AG04449 (cell line): Measurements from ENCODE around the gene FOXN1.

Experiments
- CTCF ChIA-PET: fragments of 350-600 bp; formaldehyde crosslinking; extraction: SDS; loops from one replicate; lab custom pipeline; 2021; ENCODE audit warnings: antibody characterized with exemption; lab: Yijun Ruan, JAX
- POLR2A ChIA-PET: fragments of 400-600, 350-600 bp; formaldehyde crosslinking; extraction: SDS; loops from one replicate; lab custom pipeline; 2020; ENCODE audit warnings: antibody characterized with exemption, inconsistent platforms; lab: Yijun Ruan, JAX
- DNase-seq: peaks from one replicate; pipeline ENCODE4 v3.0.0-alpha.2; 2010; ENCODE audit warnings: low read depth, low spot score
- H3K4me3 ChIP-seq: 2 replicates; pipeline ENCODE4 v1.5.1; 2011; ENCODE audit warnings: low read depth, mild to moderate bottlenecking, control low read depth, low read length
- CTCF ChIP-seq: IDR thresholded peaks from one replicate; pipeline ENCODE4 v1.5.1; 2011; ENCODE audit warnings: mild to moderate bottlenecking, moderate library complexity, low read length, control low read depth, inconsistent platforms; ENCODE audit not compliant: insufficient read depth; ENCODE audit errors: missing control alignments

Gene FOXN1

DNA sequence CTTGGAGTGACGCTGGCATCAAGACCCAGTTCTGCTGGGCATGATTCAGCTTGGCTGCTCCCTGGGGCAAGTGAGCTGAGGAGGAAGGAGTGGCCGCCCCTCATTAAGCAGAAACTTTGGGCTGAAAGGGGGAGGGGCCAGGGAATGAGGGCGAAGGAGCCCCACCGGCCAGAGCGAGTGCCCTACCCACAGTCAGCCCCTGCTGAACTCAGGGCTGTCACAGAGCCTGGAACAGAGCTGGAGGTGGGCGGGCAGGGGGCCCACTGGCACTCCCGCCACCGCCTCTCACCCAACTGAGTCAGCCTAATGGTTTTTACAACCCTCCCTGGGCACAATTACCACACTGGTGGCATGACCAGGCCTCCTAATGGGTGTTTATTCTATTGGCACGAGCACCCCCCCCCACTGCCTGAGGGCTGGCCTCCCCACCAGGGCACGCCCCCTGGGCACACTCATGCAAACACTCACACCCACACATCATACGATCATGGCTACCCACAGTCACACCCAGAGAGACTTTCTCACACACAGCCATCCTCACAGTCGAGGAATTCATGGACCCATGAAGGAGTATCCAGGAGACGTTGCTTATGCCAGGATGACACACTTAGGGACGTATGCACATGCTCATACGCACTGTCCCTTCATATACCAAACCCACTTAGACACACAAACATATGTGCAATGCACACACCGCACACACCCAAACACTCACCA is 27.1 kb downstream of the FOXN1 start:
- no peak for DNase-seq
- no peak for TF ChIP-seq CTCF
- H3K4me3 ChIP-seq, result no peak overlapping the region
- ChIA-PET POLR2A (no interaction called here), CTCF (interaction anchor here (1.2 to 8.8 kb wide), 5 partner anchors 7 to 36 kb away, joined by 3 to 258 read pairs (median 56); partner anchors contain the start of gene UNC119)

DNA sequence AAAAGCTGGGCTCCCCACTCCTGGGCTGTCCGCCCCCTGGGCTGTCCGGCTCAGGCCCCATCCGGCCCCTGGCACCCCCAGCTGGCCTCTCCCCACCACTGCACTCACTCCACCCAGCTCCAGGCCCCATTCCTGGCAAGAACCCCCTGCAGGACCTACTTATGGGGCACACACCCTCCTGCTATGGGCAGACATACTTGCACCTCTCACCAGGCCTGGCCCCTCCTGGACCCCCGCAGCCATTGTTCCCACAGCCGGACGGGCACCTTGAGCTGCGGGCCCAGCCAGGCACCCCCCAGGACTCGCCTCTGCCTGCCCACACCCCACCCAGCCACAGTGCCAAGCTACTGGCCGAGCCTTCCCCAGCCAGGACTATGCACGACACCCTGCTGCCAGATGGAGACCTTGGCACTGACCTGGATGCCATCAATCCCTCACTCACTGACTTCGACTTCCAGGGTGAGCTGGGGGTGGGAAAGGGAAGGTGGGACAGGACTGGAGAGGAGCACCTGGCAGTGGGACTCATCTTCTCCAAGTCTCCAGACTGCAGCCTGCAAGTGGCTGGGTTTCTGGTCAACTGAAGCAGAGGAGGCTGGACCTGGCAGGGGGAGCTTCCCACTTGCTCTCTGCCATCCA is 28.7 kb downstream of the FOXN1 start:
- no peak for DNase-seq
- no peak for TF ChIP-seq CTCF
- H3K4me3 ChIP-seq, result no peak overlapping the region
- ChIA-PET POLR2A (no interaction called here), CTCF (interaction anchor here (0.6 to 8.8 kb wide), 6 partner anchors 8 to 818 kb away, joined by 3 to 258 read pairs (median 4); partner anchors contain the start of gene UNC119)

GRCh38 chr17:28536532-28537218 is 30.5 kb downstream of the FOXN1 start:
- no peak for TF ChIP-seq CTCF
- POLR2A ChIA-PET, result interaction anchor here (1.2 kb wide), 1 partner anchor 40 kb away, joined by 3 read pairs; the partner anchor contains the start of gene ALDOC
- DNase-seq, result no peak
- no peak overlapping the region for H3K4me3 ChIP-seq
- CTCF ChIA-PET, result interaction anchor here (1.0 to 8.8 kb wide), 8 partner anchors 9 to 303 kb away, joined by 3 to 258 read pairs (median 4); partner anchors contain the start of gene UNC119

DNA sequence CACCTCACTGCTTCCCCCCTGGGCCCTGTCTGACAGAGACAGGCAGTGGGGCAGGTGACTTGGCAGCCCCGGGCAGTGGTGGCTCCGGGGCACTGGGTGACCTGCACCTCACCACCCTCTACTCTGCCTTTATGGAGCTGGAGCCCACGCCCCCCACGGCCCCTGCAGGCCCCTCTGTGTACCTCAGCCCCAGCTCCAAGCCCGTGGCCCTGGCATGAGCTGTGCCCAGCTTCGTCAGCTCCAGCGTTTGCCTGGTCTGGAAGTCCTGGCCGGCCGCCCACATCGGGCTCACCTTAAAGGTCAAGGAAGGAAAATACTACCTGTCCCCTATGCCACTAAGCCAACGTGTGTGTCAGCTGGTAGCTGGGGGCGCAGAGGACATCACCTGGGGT is 31.1 kb downstream of the FOXN1 start:
- ChIA-PET POLR2A (no interaction called here), CTCF (interaction anchor here (1.0 to 8.8 kb wide), 8 partner anchors 10 to 304 kb away, joined by 3 to 258 read pairs (median 4); partner anchors contain the start of gene UNC119)
- DNase-seq, result no peak
- TF ChIP-seq CTCF, result no peak
- H3K4me3 ChIP-seq, result no peak overlapping the region

DNA sequence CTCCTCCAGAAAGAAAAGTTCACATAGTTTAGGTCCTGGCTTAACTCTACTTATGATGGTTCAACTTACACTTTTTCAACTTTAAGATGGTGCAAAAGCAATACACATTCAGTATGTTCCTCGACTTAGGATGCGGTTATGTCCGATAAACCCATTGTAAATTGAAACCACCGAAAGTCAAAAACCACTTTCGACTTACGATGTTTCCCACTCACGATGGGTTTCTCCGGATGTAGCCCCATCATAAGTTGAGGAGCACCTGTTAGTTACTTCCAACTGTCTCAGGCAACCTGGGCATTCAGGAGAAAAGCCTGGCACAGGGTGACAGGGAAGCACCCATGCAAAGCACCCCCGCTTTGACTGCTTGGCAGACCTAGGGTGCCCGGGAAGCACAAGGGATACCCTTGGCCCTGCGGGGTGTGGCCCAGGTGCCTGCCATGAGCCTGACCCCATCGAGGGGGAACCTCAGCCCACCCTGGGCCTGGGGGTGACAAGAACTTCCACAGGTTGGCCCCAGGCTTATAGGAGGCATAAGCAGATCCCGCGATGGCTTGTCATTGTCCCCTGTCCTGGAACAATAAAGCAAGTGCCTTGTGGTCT is 32.2 kb downstream of the FOXN1 start:
- no peak for DNase-seq
- no peak for TF ChIP-seq CTCF
- CTCF ChIA-PET, result interaction anchor here (1.3 to 8.8 kb wide), 5 partner anchors 11 to 50 kb away, joined by 3 to 258 read pairs (median 19); partner anchors contain the start of gene UNC119
- H3K4me3 ChIP-seq, result no peak overlapping the region
- POLR2A ChIA-PET, result no interaction called here
